ENCODE measurements around the gene CEP55.

DNA sequence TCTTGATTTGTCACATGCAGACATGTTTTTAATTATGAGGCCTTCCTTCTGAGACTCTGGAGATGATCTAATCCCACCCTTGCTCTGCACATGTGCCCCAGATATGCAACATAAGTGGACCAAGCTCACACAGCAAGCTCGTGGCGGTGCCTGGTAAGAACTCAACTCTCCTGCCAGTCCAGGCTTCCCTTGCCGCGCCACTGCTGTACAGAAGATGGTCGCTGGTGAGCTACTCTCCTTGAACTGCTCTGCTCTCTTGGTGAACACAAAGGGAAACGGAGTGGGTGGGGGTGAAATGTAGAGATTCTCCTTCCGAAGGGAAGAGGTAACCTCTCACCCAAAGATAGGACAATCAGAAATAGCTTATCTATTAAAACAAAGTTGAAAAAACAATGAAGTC lies 39.9 kb upstream of the CEP55 start:
- TF ChIP-seq, protein P1, sequence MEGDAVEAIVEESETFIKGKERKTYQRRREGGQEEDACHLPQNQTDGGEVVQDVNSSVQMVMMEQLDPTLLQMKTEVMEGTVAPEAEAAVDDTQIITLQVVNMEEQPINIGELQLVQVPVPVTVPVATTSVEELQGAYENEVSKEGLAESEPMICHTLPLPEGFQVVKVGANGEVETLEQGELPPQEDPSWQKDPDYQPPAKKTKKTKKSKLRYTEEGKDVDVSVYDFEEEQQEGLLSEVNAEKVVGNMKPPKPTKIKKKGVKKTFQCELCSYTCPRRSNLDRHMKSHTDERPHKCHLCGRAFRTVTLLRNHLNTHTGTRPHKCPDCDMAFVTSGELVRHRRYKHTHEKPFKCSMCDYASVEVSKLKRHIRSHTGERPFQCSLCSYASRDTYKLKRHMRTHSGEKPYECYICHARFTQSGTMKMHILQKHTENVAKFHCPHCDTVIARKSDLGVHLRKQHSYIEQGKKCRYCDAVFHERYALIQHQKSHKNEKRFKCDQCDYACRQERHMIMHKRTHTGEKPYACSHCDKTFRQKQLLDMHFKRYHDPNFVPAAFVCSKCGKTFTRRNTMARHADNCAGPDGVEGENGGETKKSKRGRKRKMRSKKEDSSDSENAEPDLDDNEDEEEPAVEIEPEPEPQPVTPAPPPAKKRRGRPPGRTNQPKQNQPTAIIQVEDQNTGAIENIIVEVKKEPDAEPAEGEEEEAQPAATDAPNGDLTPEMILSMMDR (IDR thresholded peaks at IDR 0.05): no peak
- no peak for TF ChIP-seq POLR2A (IDR thresholded peaks at IDR 0.05)
